Calu3 (cell line): Measurements from ENCODE around the gene TBL1X. TPM values are rescaled to one million over a fixed set of nuclear protein-coding genes. Genes with fewer than 3 reads are reported as not detected.

Experiments used
- BruUV-seq: library from RNA; stranded (reverse); fragments of 400-500 nt; replicated peaks from 2 replicates; lab custom pipeline; 2021; lab: Mats Ljungman, UMichigan
- CTCF ChIA-PET: fragments of 300-600 bp; sonication (Branson Sonifier 250); formaldehyde crosslinking; loops from one replicate; lab custom pipeline; 2022; ENCODE audit warnings: antibody characterized with exemption; lab: Charles Lee
- DNase-seq: peaks from one replicate; pipeline ENCODE4 v3.0.0; 2022
- H3K27ac Mint-ChIP-seq: one replicate; pipeline ENCODE4 v1.8.0; 2022; ENCODE audit warnings: mixed read lengths; ENCODE audit not compliant: unreplicated experiment
- H3K27me3 Mint-ChIP-seq: one replicate; pipeline ENCODE4 v1.8.0; 2022; ENCODE audit warnings: mixed read lengths; ENCODE audit not compliant: unreplicated experiment
- H3K36me3 Mint-ChIP-seq: one replicate; pipeline ENCODE4 v1.8.0; 2022; ENCODE audit warnings: mild to moderate bottlenecking, moderate library complexity, mixed read lengths; ENCODE audit not compliant: insufficient read depth, unreplicated experiment
- H3K4me1 Mint-ChIP-seq: one replicate; pipeline ENCODE4 v1.8.0; 2022; ENCODE audit warnings: mild to moderate bottlenecking, low read depth, mixed read lengths; ENCODE audit not compliant: unreplicated experiment
- H3K4me3 Mint-ChIP-seq: one replicate; pipeline ENCODE4 v1.8.0; 2022; ENCODE audit warnings: mild to moderate bottlenecking, low read depth, moderate library complexity, mixed read lengths; ENCODE audit not compliant: unreplicated experiment
- H3K9me3 Mint-ChIP-seq: one replicate; pipeline ENCODE4 v1.8.0; 2022; ENCODE audit warnings: low read depth, mixed read lengths; ENCODE audit not compliant: unreplicated experiment
- intact Hi-C: fragments of 100-400 bp; cut with micrococcal nuclease; formaldehyde crosslinking; loops from one replicate; pipeline ENCODE4 v1.10.0; 2022; ENCODE audit not compliant: unreplicated experiment
- total RNA-seq: library from RNA; stranded (reverse); gene quantifications from 2 replicates; pipeline ENCODE4 v1.2.3, GENCODE V29; 2022
- TF ChIP-seq, protein P1 (sequence below): fragments of 200-600 bp; IDR thresholded peaks from one replicate; pipeline ENCODE4 v1.8.0; 2022; ENCODE audit warnings: antibody characterized with exemption; ENCODE audit not compliant: unreplicated experiment

The TBL1X gene
- total RNA-seq, 1 experiment from 2014 or later: 25.0 TPM

DNA sequence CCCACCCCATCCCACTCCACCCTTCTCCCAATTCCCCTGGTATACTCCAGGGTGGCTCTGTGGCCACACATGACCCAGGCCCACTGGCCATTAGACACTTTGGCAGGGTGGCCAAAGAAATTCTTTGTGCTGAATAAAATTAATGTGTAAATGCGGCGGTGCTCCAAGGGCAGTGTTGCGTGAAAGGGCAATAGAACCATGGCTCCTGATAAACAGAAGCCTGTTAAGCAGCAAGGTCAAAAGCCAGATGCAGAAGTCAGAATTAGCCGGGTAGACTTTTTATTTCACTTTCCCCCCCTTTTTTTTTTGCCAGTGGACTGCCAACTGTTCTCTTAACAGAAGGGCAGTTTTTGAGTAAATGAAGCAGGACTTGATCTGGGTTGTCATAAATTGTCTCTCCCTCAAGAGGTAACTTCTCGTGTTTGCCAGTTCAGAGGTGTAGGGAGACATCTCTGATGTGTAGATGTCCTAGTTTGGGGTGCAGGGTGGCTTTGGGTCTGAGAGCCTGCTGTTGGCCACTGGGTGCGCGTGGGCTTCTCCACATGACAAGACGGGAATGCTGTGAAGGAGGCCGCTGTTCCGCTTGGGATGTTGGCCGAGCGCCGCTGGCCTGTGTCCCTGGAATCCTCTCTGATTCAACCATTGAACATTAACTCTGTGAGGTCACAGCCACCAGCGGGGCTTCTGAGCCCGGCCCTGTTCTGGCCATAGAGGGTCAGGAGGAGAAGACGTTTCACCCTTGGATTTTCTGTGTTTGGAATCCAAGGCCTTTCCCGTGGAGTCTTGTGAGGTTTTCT, 139.5 kb downstream of the TBL1X start:
- BruUV-seq: no TSS peak
- DNase-seq: no peak
- H3K4me1 Mint-ChIP-seq: no peaks in the 10 kb centered on the region
- no peaks in the 10 kb centered on the region for H3K9me3 Mint-ChIP-seq
- CTCF ChIA-PET: no interaction called here
- intact Hi-C loops: no loop called here
- H3K27ac Mint-ChIP-seq: no peak overlapping the region
- TF ChIP-seq, protein P1, sequence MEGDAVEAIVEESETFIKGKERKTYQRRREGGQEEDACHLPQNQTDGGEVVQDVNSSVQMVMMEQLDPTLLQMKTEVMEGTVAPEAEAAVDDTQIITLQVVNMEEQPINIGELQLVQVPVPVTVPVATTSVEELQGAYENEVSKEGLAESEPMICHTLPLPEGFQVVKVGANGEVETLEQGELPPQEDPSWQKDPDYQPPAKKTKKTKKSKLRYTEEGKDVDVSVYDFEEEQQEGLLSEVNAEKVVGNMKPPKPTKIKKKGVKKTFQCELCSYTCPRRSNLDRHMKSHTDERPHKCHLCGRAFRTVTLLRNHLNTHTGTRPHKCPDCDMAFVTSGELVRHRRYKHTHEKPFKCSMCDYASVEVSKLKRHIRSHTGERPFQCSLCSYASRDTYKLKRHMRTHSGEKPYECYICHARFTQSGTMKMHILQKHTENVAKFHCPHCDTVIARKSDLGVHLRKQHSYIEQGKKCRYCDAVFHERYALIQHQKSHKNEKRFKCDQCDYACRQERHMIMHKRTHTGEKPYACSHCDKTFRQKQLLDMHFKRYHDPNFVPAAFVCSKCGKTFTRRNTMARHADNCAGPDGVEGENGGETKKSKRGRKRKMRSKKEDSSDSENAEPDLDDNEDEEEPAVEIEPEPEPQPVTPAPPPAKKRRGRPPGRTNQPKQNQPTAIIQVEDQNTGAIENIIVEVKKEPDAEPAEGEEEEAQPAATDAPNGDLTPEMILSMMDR: no peak
- no peaks in the 10 kb centered on the region for H3K27me3 Mint-ChIP-seq
- no peaks in the 10 kb centered on the region for H3K36me3 Mint-ChIP-seq
- no peak overlapping the region for H3K4me3 Mint-ChIP-seq

DNA sequence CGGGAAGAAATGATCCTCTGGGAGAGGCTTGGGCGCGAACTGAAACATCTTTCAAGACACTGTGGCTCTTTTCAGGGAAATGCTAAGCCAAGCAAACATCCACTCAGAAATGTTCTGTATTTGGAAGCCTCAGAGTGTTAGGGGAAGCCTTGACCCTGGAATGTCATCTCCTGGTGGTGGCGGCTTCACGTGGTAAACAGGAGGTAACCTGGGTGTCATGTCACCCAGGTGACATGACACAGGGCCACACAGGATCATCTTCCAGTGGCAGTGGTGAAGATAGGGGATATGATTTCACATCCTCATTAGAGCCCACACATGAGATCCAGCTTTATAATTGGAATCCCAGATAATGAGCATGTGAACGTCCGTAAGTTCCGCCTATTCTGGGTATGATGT, 140.0 kb downstream of the TBL1X start:
- H3K27me3 Mint-ChIP-seq: no peaks in the 10 kb centered on the region
- H3K27ac Mint-ChIP-seq: no peak overlapping the region
- peaks cover 4% of the 10 kb centered on the region for H3K4me1 Mint-ChIP-seq
- H3K36me3 Mint-ChIP-seq: no peaks in the 10 kb centered on the region
- BruUV-seq: no TSS peak
- CTCF ChIA-PET: no interaction called here
- TF ChIP-seq, protein P1: no peak
- no peaks in the 10 kb centered on the region for H3K9me3 Mint-ChIP-seq
- intact Hi-C loops: no loop called here
- no peak overlapping the region for H3K4me3 Mint-ChIP-seq
- DNase-seq: no peak

DNA sequence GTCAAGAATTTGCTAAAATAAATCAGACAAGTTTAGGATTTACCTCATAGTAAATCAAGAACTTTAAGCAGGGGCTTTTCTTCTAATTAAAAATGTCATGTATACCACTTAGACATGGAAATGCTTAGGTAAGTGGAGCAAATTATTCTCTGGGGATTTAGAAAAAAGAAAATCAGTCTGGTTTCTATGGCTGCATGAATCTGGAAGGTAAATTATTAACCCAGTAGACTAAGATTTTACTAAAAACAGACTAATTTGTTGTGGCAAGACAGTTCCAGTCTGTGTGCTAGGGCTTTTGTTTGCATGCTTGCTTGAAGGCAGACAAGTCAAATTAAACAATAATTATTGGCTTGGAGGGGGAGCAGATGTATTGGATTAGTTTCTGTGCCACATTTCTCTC, 140.6 kb downstream of the TBL1X start:
- TF ChIP-seq, protein P1: no peak

DNA sequence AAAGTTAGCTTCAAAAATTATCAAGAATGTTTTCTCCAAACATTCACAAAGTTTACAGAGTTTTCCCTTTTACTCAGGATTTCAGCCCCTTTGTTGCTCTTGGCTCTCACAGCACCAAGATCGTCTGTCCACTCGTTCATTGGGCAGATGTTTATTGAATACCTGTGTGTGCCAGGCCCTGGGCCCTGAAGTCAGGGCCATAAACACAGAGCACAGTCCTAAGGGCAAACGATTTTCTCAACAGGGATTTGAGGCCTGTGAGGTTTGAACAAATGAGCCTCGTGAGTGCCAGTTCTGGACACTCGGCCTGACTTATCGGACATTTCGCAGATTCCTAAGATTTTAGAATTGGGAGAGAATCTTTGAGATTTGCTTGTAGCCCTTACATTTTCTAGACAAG, 142.1 kb downstream of the TBL1X start:
- no peak overlapping the region for H3K27ac Mint-ChIP-seq
- BruUV-seq: no TSS peak
- no peak overlapping the region for H3K4me3 Mint-ChIP-seq
- no peak for DNase-seq
- TF ChIP-seq, protein P1: no peak
- intact Hi-C loops: no loop called here
- CTCF ChIA-PET: no interaction called here
- H3K4me1 Mint-ChIP-seq: peaks cover 18% of the 10 kb centered on the region
- H3K36me3 Mint-ChIP-seq: no peaks in the 10 kb centered on the region
- no peaks in the 10 kb centered on the region for H3K9me3 Mint-ChIP-seq
- no peaks in the 10 kb centered on the region for H3K27me3 Mint-ChIP-seq

More for the DNA sequence above, 140.6 kb downstream of the TBL1X start:
- Mint-ChIP-seq H3K27ac (no peak overlapping the region), H3K4me1 (peaks cover 9% of the 10 kb centered on the region), H3K27me3 (no peaks in the 10 kb centered on the region), H3K36me3 (no peaks in the 10 kb centered on the region), H3K9me3 (no peaks in the 10 kb centered on the region), H3K4me3 (no peak overlapping the region)
- CTCF ChIA-PET: no interaction called here
- BruUV-seq: no TSS peak
- DNase-seq: no peak
- intact Hi-C loops: no loop called here
